Measurements from ENCODE around the gene PIPOX.

- TF ChIP-seq ZBTB33 (CRISPR knock-in tag; IDR thresholded peaks at IDR 0.05), result no peak
- TF ChIP-seq YY1 (IDR thresholded peaks at IDR 0.05; ENCODE audit: borderline replicate concordance in 1 of 3, control insufficient read depth in 1 of 3, extremely low read depth in 1 of 3, insufficient read depth in 3 of 3, insufficient read length in 1 of 3, insufficient replicate concordance in 2 of 3, low read depth in 1 of 3, low read length in 2 of 3), result no peak
- TF ChIP-seq CTCF (IDR thresholded peaks at IDR 0.05 in 2 of 3, conservative IDR thresholded peaks at IDR 0.05 in 1 of 3; ENCODE audit: insufficient read depth in 2 of 3, low read depth in 1 of 3, low read length in 3 of 3), result no peak
- TF ChIP-seq EP300 (IDR thresholded peaks at IDR 0.05; ENCODE audit: low read length), result no peak
- TF ChIP-seq BRF2 (IDR thresholded peaks at IDR 0.05; ENCODE audit: borderline replicate concordance, insufficient read depth, insufficient read length), result no peak
Measured at GRCh38 chr17:29095439-29095838, 52.5 kb downstream of the PIPOX start.

All from K562 (cell line).